Measurements from ENCODE around the gene MGST1.
"Not testable (repeated sequence)": the region's sequence is repeated elsewhere in the genome, so short reads cannot be mapped to it uniquely, and the experiment has no call there.

The MGST1 gene

GRCh38 chr12:16358878-16359277 lies 11.4 kb downstream of the MGST1 start:
- DNase-seq = no peak

GRCh38 chr12:16359512-16360491 lies 12.4 kb downstream of the MGST1 start:
- DNase-seq = no peak

GRCh38 chr12:16361142-16361783 lies 13.8 kb downstream of the MGST1 start:
- no peak for DNase-seq

GRCh38 chr12:16362550-16362949 lies 15.1 kb downstream of the MGST1 start:
- no peak for DNase-seq

GRCh38 chr12:16369156-16369555 lies 21.7 kb downstream of the MGST1 start:
- DNase-seq = no peak

- no peak for DNase-seq
Measured at GRCh38 chr12:16370096-16370495, 22.7 kb downstream of the MGST1 start.

GRCh38 chr12:16382652-16383312 lies 35.3 kb downstream of the MGST1 start:
- not testable (repeated sequence) for DNase-seq

- DNase-seq = no peak
Measured at GRCh38 chr12:16384732-16385131, 37.3 kb downstream of the MGST1 start.

GRCh38 chr12:16385782-16386646 lies 38.6 kb downstream of the MGST1 start:
- DNase-seq = no peak

- DNase-seq = no peak
Measured at GRCh38 chr12:16387919-16388318, 40.5 kb downstream of the MGST1 start.

- no peak for DNase-seq
Measured at GRCh38 chr12:16389594-16389993, 42.1 kb downstream of the MGST1 start.

GRCh38 chr12:16392846-16393535 lies 45.5 kb downstream of the MGST1 start:
- no peak for DNase-seq

- no peak for DNase-seq
Measured at GRCh38 chr12:16399101-16399500, 51.7 kb downstream of the MGST1 start.

GRCh38 chr12:16401835-16402234 lies 54.4 kb downstream of the MGST1 start:
- DNase-seq = not testable (repeated sequence)

- no peak for DNase-seq
Measured at GRCh38 chr12:16407346-16407745, 59.9 kb downstream of the MGST1 start.

All from T-helper 9 cell (primary cell).